IPS-15b (cell line): ENCODE data around the gene ELMO1.

Experiments used
- H3K27me3 ChIP-seq: one replicate; pipeline ENCODE4 v1.6.1; 2013; ENCODE audit warnings: low read length; ENCODE audit not compliant: control insufficient read depth, insufficient read depth
- H3K36me3 ChIP-seq: one replicate; pipeline ENCODE4 v1.6.1; 2013; ENCODE audit warnings: low read length; ENCODE audit not compliant: control insufficient read depth, insufficient read depth
- H3K4me1 ChIP-seq: one replicate; pipeline ENCODE4 v1.6.1; 2013; ENCODE audit warnings: mild to moderate bottlenecking, low read length; ENCODE audit not compliant: control insufficient read depth, insufficient read depth
- H3K4me3 ChIP-seq: one replicate; pipeline ENCODE4 v1.5.1; 2013; ENCODE audit warnings: low read depth, low read length
- H3K9ac ChIP-seq: one replicate; pipeline ENCODE4 v1.6.1; 2013; ENCODE audit warnings: low read depth, mild to moderate bottlenecking, low read length
- H3K9me3 ChIP-seq: one replicate; pipeline ENCODE4 v1.6.1; 2013; ENCODE audit warnings: mild to moderate bottlenecking, low read length; ENCODE audit not compliant: control insufficient read depth, insufficient read depth

Gene ELMO1

GRCh38 chr7:36904101-36904500, 544.6 kb downstream of the ELMO1 start:
- no peaks in the 10 kb centered on the region for H3K4me1 ChIP-seq
- H3K9me3 ChIP-seq = no peaks in the 10 kb centered on the region
- no peaks in the 10 kb centered on the region for H3K27me3 ChIP-seq
- H3K4me3 ChIP-seq = no peak overlapping the region
- no peaks in the 10 kb centered on the region for H3K36me3 ChIP-seq
- H3K9ac ChIP-seq = no peak overlapping the region

GRCh38 chr7:36900988-36901710, 547.5 kb downstream of the ELMO1 start:
- Histone ChIP-seq H3K36me3 (no peaks in the 10 kb centered on the region), H3K27me3 (no peaks in the 10 kb centered on the region), H3K4me3 (no peak overlapping the region), H3K4me1 (no peaks in the 10 kb centered on the region), H3K9me3 (no peaks in the 10 kb centered on the region), H3K9ac (no peak overlapping the region)

DNA sequence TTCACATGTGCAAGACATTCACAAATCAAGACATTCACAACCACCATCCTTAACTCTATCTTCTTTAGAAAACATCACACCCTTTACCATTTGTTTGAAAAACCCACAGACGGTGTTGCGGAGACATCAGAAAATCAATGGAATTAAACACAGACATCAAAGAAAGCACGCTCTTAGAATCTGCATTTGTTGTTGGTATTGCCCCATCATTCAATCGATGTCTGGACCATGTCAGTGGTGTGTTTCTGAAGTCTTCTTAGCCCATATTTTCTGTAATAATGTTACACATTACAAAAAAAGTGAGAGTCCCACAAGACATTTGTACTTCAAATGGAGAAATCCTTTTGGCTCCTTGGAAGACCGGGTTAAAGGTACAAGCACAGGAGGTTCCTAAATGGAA, 550.5 kb downstream of the ELMO1 start:
- H3K4me1 ChIP-seq = no peaks in the 10 kb centered on the region
- H3K36me3 ChIP-seq = no peaks in the 10 kb centered on the region
- H3K27me3 ChIP-seq = no peaks in the 10 kb centered on the region
- no peak overlapping the region for H3K9ac ChIP-seq
- no peak overlapping the region for H3K4me3 ChIP-seq
- no peaks in the 10 kb centered on the region for H3K9me3 ChIP-seq

DNA sequence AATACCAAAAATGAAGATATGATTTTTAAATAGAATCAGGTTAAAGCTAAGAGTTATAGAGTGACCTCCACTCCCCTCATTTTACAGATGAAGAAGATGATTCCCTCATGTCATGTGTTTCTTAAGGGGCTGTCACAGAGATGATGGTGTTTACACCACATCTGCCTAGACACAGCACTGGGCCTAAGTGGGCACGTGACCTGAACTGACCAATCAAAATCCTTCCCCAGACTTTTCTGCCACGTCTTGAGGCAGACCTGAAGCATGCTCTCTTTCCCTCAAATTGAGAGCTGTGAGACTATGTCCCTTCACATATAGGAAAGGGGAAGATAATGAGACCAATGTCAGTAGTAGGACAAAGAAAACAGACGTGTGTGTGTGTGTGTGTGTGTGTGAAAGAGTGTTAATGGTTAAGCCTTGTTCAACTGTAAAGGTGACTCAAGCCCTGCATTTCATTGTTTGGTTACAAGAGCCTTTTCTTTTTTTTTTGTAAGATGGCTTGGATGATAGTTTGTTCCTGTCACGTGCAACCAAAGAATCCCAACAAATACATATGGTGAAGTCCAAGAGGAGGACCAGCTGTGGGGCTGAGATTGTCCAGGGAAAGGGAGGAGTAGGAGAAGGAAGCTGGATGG, 551.6 kb downstream of the ELMO1 start:
- Histone ChIP-seq H3K36me3 (no peaks in the 10 kb centered on the region), H3K4me1 (no peaks in the 10 kb centered on the region), H3K9ac (no peak overlapping the region), H3K9me3 (no peaks in the 10 kb centered on the region), H3K4me3 (no peak overlapping the region), H3K27me3 (no peaks in the 10 kb centered on the region)

DNA sequence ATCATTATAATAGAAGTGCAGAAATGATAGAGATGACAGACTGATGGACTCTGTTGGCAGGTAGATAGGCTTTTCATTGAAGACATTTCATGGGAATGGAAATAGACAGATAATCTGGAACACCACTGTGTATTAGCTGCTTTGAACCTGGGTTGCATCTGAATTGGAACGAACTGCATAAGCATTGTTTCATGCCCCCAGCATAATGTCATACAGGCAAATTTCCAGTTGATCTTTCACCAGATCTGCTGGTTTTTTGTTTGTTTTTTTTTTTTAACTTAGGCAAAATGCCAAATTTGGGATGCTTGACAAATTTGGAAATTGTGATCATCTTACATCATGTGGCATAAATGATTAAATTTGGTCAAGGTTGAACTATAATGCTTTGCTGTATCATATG, 552.2 kb downstream of the ELMO1 start:
- H3K9ac ChIP-seq = no peak overlapping the region
- no peak overlapping the region for H3K4me3 ChIP-seq
- H3K27me3 ChIP-seq = no peaks in the 10 kb centered on the region
- H3K9me3 ChIP-seq = no peaks in the 10 kb centered on the region
- no peaks in the 10 kb centered on the region for H3K36me3 ChIP-seq
- H3K4me1 ChIP-seq = no peaks in the 10 kb centered on the region

- no peaks in the 10 kb centered on the region for H3K36me3 ChIP-seq
- no peaks in the 10 kb centered on the region for H3K9me3 ChIP-seq
- no peak overlapping the region for H3K4me3 ChIP-seq
- no peaks in the 10 kb centered on the region for H3K27me3 ChIP-seq
- no peak overlapping the region for H3K9ac ChIP-seq
- no peaks in the 10 kb centered on the region for H3K4me1 ChIP-seq
These were observed 553.5 kb downstream of the ELMO1 start for GRCh38 chr7:36895192-36895591.

- Histone ChIP-seq H3K4me3 (no peak overlapping the region), H3K27me3 (no peaks in the 10 kb centered on the region), H3K9ac (no peak overlapping the region), H3K9me3 (no peaks in the 10 kb centered on the region), H3K4me1 (no peaks in the 10 kb centered on the region), H3K36me3 (no peaks in the 10 kb centered on the region)
These were observed 554.5 kb downstream of the ELMO1 start for GRCh38 chr7:36894190-36894589.

DNA sequence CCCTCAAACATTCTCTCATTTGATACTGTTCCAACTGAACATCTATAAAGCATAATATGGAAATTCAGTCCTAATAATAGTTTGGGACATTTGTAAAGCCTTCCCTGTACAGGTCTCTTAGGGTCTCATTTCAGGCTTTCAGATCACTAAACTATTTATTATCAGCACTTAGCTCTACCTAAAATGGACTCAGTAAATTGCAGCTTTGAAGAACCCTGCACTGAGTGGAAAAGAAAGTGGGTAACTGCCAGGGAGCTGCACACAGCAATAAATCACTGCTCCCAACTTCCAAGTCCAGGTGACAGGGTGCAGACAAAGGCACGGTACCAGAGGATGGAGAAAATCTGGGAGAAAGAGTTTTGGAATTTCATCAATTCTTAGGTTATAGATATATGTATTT, 559.5 kb downstream of the ELMO1 start:
- Histone ChIP-seq H3K27me3 (no peaks in the 10 kb centered on the region), H3K9me3 (no peaks in the 10 kb centered on the region), H3K9ac (no peak overlapping the region), H3K4me1 (no peaks in the 10 kb centered on the region), H3K36me3 (no peaks in the 10 kb centered on the region), H3K4me3 (no peak overlapping the region)

DNA sequence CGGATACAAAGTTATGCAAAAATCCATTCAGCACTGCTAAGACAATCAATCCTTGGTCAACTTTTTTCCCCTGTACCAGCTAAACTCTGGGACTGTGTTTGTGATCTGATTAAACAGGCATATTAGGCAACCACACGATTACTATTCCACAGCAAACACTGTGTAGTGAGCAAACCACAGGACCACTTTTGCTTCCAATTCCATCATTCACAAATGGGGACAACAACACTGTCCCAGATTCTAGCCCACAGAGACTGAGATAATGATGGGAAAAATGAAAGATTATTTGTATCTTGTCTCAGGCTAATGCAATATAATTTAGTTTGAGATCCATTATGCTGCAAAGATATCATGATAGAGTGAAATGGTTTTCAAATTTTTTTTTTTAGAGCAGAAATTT, 560.7 kb downstream of the ELMO1 start:
- Histone ChIP-seq H3K4me3 (no peak overlapping the region), H3K27me3 (no peaks in the 10 kb centered on the region), H3K9me3 (no peaks in the 10 kb centered on the region), H3K9ac (no peak overlapping the region), H3K4me1 (no peaks in the 10 kb centered on the region), H3K36me3 (no peaks in the 10 kb centered on the region)

DNA sequence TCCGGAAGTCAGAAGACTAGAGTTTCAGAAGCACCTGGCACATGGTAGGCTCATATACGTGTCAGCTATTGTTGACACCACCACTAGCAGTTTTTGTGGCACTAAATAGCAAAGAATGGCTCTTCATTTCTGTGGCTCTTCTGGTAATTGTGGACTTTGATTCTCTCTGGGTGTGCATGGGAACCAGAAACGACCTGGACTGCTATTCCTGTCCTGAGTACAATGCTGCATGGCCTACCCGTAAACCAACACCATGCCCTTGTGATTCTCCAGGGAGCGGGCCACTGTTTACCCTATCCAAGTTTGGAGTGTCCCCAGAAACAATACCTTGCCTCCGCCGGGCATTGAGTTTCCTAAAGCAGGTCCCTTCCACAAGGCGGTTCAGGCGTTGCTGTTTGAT, 561.4 kb downstream of the ELMO1 start:
- Histone ChIP-seq H3K36me3 (no peaks in the 10 kb centered on the region), H3K9me3 (no peaks in the 10 kb centered on the region), H3K27me3 (no peaks in the 10 kb centered on the region), H3K4me3 (no peak overlapping the region), H3K4me1 (no peaks in the 10 kb centered on the region), H3K9ac (no peak overlapping the region)

DNA sequence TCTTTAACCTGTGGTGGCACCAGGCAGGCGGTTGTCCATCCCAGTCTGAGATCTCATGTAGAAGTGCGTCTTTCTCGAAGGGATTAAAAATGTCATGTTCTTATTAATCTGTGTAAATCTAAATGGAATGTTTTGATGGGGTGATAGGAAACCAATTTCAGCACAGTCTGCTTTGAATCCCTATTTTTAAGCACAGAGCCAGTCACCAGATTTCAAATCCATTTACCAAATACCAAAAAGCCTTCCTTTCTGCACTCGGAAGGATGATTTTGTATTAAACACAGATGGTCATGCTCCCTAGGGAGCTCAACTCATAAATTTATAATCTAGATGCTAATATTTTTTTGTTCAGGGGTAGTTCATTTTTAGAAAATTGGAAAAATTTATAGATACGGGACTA, 563.8 kb downstream of the ELMO1 start:
- H3K9ac ChIP-seq = no peak overlapping the region
- H3K27me3 ChIP-seq = no peaks in the 10 kb centered on the region
- no peaks in the 10 kb centered on the region for H3K4me1 ChIP-seq
- H3K4me3 ChIP-seq = no peak overlapping the region
- no peaks in the 10 kb centered on the region for H3K9me3 ChIP-seq
- H3K36me3 ChIP-seq = no peaks in the 10 kb centered on the region

DNA sequence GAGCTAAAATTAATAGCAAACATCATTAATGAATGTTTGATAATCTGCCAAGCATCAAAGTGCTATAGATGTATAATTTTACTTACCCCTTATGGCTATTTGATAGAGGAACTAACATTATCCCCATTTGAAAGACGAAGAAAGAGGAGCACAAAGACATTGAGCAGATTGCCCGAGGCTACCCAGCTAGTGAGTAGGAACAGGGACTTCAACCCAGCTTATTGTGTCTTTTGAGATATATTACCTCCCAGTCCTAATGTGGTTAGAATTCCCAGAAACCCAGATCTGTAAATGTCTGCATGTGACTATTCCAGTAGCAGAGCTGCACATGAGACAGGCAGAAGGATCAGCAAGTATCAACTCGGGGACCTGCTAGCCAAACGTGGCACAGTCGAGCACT, 564.3 kb downstream of the ELMO1 start:
- no peaks in the 10 kb centered on the region for H3K9me3 ChIP-seq
- H3K4me1 ChIP-seq = no peaks in the 10 kb centered on the region
- H3K9ac ChIP-seq = no peak overlapping the region
- no peaks in the 10 kb centered on the region for H3K27me3 ChIP-seq
- H3K4me3 ChIP-seq = no peak overlapping the region
- no peaks in the 10 kb centered on the region for H3K36me3 ChIP-seq
